HG02885 (cell line): ENCODE results near the gene PRPF31.

Source experiments
- ATAC-seq: cut with Tn5 transposase; IDR thresholded peaks from one replicate; pipeline ENCODE4 v1.9.1; 2021; ENCODE audit warnings: mild to moderate bottlenecking; ENCODE audit not compliant: unreplicated experiment, poor library complexity

PRPF31 gene

DNA sequence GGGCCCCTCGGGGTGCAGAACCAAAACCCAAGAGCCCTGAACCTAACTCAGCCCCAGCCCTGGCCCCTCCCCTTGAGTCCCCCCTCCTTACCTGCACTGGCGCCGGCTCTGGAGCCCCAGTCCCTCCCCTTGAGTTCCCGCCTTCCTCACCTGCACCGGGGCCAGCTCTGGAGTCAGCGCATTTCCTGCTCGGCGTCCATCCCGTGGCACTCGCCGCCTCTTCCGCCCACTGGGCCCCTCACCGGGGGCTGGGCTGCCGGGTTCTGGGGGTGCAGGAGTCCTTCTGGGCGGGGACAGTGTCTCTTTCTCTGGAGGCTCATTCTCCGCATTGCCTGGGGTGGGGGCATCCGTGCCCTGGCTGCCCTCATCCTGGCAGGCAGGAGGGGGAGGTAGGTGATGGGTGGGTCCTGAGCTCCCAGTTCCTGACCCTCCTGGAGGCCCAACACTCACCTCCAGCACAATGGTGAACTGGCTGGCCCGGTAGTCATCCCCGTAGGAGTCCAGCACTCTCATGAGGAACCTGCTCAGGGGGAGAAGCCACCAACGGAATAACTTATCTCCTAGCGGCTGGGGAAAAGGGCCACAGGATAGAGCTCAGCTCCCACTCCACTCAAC is 7.6 kb upstream of the PRPF31 start:
- ATAC-seq, result no peak

GRCh38 chr19:54108496-54108895 is 7.1 kb upstream of the PRPF31 start:
- ATAC-seq, result no peak

- ATAC-seq, result no peak
Measured at GRCh38 chr19:54109651-54110050, 5.9 kb upstream of the PRPF31 start.

GRCh38 chr19:54114340-54115108 is 1.0 kb upstream of the PRPF31 start:
- peak; percentile 33 for ATAC-seq

- no peak for ATAC-seq
Measured at GRCh38 chr19:54121259-54121658, 5.7 kb downstream of the PRPF31 start.

DNA sequence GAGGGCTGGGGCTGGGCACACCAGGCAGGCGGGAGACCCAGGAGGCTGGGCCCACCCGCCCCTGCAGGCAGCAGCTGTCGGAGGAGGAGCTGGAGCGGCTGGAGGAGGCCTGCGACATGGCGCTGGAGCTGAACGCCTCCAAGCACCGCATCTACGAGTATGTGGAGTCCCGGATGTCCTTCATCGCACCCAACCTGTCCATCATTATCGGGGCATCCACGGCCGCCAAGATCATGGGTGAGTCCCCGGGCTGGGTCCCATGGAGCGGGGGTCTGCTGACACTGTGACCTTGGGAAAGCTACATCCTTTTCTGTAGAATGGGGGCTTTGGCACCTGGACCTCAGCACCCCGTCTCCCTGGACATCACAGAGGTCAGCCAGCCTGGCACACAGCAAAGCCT is 8.1 kb downstream of the PRPF31 start:
- no peak for ATAC-seq

- ATAC-seq, result no peak
Measured at GRCh38 chr19:54124393-54124792, 8.8 kb downstream of the PRPF31 start.

DNA sequence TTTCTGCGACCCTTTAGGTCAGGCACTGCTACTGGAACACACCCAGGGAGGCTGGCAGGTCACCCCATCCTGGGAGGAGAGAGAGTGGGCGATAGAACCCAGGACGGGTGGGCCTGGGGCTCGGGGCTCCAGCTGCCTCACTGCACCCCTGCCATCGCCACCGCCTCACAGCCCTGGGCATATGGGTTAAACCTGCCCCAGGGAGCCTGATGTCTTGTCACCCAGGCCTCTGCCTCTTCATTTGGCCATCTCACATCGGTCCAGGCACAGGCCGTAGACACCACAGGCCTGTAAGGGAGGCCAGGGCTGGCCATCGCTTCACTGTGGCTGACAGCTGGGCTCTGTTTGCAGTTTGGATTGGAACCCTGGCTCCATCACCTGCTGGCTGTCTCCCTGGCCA is 10.2 kb downstream of the PRPF31 start:
- no peak for ATAC-seq

DNA sequence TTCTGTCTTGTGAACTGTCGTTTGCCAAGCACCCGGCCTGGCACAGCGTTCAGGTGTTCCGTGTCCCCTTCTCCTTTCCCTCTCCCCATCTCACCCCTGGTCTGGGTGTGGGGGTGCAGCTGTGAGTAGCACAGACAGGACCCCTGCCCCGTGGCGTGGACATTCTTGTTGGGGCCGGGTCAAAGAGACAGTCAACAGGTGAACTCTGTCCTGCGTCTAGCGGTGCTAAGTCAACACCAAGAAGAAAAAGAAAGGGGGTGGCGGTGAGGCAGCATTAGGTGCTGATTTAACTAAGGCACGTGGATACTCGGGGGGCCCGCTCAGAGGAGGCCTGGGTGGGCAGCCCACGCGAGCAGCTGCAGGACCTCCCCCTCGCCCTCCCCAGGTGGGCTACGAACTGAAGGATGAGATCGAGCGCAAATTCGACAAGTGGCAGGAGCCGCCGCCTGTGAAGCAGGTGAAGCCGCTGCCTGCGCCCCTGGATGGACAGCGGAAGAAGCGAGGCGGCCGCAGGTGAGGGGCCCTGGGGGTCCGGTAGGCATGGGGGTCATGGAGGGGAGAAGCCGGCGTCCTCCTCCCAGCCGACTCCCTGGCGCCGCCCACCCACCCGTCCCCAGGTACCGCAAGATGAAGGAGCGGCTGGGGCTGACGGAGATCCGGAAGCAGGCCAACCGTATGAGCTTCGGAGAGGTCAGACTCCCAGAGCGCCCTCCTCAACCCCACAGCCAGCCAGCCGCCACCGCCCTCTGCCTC is 12.3 kb downstream of the PRPF31 start:
- no peak for ATAC-seq

- ATAC-seq, result no peak
Measured at GRCh38 chr19:54128441-54128725, 12.8 kb downstream of the PRPF31 start.

- ATAC-seq, result no peak
Measured at GRCh38 chr19:54128796-54129616, 13.5 kb downstream of the PRPF31 start.

DNA sequence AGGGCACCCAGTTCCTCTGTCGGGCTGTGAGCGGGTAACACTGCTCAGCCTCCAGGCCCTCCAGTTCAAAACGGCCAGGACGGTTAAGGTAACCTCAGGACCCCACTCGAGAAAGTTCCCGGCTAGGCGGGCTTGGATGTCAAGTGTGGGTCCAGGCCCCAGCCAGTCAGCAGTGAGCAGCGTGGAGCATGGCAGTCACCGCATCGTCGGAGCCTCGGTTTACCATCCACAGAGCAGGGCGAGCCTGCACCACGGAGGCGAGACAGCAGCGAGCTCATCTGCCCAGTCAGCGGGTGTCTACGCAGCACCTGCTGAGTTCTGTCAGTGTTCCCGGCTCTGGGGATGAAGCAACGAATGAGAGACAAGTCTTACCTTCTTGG is 14.1 kb downstream of the PRPF31 start:
- ATAC-seq, result no peak

DNA sequence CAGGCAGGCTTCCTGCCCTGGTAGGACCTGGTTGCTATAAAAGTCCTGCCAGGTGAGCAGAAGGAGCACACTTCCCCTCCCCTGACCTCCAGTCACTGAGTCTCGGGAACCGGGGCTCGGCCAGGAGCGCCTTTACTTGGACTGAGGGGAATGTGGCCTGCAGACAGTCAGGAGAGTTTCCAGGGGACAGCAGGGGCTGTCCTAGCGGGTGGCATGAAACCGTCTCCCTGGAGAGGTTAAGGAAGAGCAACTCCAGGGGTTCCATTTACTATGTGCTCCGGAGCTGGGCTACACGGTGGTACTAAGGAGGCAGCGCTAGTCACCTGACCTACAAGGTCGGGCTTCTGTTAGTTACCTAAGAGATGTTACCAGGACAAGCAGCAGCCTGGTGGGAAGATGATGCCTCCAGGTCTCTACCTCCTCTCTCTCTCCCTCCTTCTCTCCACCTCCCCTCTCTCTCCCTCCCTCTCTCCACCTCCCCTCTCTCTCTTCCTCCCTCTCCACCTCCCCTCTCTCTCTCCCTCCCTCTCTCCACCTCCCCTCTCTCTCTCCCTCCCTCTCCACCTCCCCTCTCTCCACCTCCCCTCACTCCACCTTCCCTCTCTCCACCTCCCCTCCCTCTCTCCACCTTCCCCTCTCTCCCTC is 17.9 kb downstream of the PRPF31 start:
- ATAC-seq, result no peak

DNA sequence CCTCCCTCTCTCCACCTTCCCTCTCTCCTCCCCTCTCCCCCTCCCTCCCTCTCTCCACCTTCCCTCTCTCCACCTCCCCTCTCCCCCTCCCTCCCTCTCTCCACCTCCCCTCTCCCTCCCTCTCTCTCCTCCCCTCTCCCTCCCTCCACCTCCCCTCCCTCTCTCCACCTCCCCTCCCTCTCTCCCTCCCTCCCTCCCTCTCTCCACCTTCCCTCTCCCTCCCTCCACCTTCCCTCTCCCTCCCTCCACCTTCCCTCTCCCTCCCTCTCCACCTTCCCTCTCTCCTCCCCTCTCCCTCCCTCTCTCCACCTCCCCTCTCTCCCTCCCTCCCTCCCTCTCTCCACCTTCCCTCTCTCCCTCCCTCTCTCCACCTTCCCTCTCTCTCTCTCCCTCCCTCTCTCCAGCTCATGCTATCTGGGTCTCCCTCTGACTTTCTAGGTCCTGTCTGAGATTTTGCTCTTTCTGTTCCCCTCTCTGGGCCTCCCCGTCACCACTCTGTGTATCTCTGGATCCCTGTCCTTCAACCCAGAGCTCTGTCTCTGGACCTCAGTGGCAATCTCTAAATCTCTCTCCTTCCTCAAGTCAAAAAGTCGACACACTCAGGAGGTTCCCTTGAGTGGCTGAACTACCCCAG is 18.5 kb downstream of the PRPF31 start:
- no peak for ATAC-seq

- no peak for ATAC-seq
Measured at GRCh38 chr19:54136086-54136863, 20.7 kb downstream of the PRPF31 start.

DNA sequence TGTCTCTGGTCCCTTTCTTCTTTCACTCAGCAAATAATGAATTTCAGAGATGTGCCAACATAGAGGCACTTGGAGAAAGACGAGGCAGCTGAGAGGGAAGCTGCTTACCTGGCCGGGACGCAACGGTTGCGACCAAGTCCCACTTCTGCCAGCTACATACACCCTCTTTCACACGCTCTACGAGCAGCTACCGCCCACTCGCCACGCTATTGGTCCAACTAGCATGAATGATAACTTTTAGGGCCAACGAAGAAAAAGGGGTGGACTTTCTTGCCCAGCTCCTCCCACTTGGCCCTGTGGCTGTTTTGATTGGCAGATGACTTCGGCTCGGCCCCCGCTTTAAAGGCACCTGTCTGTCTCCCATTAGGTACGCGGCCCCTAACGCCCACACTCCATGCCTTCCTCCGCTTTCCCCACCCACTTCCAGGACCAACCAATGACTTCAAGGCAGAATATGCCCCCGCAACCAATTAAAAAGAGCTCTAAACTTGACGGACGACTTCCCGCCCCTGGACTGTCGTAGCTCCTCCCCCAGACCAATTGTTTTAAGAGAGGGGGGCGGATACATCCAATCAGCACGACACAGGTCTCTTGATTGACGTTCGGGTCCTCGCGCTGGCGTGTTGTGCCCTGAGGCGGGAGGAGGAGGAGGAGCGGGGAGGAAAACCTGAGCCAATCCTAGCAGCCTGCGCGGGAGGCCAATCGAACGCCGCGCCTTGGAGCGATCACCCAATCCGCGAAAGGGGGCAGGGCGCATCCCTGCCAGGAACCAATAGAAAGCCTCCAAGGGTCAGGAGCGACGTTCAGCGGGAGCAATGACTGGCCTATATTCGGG is 21.5 kb downstream of the PRPF31 start:
- ATAC-seq, result peak; percentile 81

- no peak for ATAC-seq
Measured at GRCh38 chr19:54137699-54138488, 22.3 kb downstream of the PRPF31 start, which contains the start of gene CNOT3. Gene CNOT3, plus strand, starts transcription at chr19:54137762. Its CDS starts 5,217 bp downstream, at chr19:54142979.
